NCI-H128 (cell line): ENCODE results near the gene ZNF324B.
"Not testable (repeated sequence)": the region's sequence is repeated elsewhere in the genome, so short reads cannot be mapped to it uniquely, and the experiment has no call there.

ENCODE experiments used
- DNase-seq: peaks from one replicate; lab custom pipeline; 2025; ENCODE audit not compliant: unreplicated experiment; lab: John Stamatoyannopoulos, UW

ZNF324B gene

DNA sequence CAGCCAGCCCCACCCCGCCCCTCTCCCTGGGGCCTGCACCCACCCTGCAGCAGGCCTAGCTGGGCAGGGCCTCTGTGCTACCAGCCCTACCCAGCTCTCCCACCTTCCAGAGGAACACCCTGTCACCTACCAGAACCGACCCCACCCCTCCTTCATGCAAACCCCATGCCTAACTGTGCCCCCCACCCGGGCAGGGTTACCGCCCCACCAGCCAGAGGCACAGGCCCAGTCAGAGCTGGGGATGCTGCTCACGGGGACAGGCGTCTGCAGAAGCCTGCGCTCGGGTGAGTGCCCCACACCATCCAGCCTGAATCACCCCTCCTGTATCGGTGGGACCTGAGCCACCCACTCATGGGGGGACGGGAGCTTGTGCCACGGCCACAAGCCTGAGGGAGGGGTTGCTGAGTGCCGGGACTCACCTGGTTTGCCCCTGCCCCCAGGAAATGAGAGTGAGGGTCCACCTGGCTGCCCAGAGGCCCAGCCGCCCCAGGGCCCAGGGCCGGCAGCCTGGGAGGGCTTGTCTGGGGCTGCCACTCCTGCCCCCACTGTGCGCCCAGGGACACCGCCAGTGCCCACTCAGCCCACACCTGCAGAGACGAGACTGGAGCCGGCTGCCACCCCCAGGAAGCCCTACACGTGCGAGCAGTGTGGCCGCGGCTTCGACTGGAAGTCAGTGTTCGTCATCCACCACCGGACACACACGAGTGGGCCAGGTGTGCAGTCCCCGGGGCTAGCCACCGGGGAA is 28.5 kb downstream of the ZNF324B start:
- no peak for DNase-seq

DNA sequence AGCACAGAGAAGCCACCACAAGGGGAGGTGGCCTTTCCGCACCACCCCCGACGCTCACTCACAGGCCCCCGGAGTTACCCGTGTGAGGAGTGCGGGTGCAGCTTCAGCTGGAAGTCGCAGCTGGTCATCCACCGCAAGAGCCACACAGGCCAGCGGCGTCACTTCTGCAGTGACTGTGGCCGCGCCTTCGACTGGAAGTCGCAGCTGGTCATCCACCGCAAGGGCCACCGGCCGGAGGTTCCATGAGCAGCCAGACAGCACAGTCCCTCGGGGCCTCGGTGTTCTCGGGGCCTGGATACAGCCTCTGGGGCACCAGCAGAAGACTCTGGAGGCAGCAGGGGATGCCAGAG is 29.0 kb downstream of the ZNF324B start:
- no peak for DNase-seq

DNA sequence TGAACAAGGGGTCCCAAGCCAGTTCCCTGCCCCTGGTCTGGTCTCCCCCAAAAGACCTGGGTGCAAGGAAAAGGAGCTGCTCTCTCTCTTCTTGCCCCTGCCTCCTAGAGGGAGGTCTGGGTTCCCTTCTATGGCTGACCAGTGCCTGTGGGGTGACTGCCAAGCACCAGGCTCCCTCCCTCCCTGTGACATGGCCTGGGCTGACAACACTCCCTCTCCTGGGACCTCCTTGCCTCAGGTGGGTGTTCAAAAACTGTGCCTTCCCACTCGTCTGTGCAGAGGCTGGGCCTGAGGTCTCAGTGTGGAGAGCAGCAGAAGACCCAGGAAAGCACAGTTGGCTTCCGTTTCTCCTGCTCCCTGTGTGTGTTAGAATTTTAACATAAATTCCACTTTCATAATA is 29.4 kb downstream of the ZNF324B start:
- no peak for DNase-seq

DNA sequence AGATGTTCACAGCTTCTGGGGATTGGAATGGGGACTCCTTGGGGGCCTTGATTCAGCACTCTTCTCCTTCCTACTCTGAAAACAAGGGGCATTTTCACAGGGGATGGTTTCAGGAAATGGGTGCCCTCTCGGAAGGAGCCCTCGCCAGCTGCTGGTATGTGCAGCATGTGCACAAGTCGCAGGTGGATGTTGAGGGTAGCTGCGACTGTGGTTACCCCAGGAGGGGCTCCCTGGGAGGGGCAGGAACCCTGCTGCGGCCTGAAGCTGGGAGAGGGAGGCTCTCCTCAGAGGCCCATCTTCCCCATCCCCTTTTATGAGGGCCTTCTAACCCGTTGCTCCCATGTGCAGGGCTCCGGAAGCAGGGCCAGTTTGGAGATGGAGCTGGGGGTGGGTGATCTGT is 30.9 kb downstream of the ZNF324B start:
- DNase-seq = no peak

DNA sequence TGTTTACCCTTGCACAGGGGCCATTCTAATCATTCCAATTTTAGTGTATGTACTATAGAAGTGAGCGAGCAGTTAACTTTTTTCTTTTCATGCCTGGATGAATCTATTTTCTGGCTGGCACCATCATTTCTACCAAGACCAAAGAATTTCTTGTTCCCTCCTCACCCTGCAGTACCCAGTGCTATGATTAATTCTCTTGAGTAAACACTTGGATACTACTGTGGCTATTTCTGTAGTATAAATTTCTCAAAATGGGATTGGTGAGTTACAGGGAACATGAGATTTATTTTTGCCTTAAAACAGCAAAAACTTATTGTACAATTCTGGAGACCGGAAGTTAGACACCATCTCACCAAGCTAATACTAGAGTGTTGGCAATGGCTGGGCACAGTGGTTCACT is 32.4 kb downstream of the ZNF324B start:
- no peak for DNase-seq

DNA sequence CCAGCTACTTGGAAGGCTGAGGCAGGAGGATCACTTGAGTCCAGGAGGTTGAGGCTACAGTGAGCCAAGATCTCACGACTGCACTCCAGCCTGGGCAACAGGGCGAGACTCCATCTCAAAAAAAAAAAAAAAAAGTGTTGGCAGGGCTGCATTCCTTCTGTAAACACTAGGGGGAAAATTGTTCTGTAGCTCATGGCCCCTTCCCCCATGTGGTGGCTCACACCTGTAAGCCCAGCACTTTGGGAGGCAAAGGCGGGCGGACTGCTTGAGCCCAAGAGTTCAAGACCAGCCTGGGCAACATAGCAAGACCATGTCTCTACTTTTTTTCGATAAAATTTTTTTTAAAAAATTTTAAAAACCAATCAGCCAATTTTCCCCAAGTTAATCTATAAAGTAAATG is 32.9 kb downstream of the ZNF324B start:
- not testable (repeated sequence) for DNase-seq

DNA sequence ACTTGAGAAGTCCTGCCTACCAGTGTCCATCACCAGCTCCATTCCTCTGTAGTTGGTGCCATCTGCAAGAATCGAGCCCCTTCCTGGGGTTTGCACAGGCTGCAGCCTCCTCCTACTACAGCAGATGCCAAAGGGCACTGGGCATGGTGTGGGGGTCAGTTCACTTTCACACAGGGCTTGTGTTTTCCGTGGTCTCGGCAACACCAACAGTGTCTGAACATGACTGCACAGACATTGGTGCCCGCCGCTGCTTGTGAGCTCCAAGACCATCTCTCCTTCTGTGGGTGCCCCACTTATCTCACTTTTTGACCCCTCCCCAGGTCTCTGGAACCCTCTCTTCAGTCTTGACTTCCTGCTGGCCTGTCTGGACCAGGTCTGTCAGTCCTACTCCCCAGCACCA is 40.0 kb downstream of the ZNF324B start:
- DNase-seq = no peak

DNA sequence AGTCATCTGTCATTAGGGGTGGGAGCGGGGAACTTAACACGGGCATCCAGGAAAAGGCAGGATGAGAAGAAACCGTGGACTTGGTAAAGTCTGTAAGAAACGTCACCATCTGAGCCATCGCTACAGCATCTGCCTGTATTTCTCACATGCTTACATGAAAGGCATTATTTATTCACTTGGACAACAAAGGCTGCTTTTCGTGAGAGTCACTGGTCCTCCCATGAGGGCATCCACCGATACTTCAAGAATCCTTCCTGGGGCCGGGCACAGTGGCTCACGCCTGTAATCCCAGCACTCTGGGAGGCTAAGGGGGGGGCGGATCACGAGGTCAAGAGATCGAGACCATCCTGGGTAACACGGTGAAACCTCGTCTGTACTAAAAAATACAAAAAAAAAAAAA is 40.8 kb downstream of the ZNF324B start:
- no peak for DNase-seq

DNA sequence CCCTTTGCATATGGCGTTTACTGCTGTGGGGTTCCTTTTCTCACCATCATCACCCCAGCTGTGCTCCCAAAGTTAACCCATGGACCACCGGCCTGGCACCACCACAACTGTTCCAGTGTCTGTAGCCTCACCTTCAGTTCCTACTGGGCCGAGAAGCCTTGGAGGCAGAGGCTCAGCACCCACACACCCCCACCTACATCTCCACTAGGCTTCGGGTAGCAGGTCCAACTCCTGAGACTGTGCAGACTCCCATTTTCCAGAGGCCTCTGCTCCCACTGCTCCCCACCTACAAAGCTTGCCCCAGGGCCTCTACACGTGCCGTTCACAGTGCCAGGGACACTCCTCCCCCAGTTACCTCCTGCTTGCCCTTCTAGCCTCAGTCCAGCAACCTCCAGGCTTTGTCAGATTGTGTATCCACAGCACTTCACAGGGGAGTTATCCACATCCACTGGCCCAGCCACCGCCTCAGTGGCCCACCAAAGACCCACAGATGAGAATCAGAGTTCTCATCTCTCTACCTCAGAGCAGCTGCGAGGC is 46.3 kb downstream of the ZNF324B start:
- no peak for DNase-seq

DNA sequence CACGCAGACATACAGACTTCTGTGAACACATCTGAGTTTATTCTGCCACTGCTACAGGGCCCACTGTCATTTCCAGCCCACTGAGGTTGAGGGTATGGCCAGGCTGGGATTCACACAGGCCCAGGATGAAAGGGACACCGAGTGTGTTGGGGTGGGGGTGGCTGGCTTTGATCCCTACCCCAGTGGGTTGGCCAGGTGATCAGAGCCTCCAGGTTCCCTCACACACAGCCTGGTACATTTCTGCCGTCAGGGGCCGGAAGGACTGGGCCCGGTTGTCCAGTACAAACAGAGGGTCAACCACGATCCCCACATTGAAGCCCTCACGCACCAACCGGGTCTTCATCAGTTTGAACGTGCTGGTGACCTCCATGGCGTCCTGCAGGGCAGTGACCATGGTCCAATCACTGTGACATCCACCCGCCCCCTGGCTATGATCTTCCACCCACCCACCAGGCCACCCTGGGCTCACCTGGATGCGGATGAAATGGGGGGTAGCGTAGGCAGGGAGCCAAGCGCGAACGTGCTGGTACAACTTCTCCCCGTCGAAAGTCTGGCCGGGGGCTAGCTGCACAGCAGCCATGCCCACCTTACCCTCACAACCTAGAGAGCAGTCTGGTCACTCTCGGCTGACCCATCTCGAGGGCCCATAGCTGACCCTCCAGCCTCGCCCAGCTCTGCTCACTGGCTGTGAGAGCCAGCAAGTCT is 47.0 kb downstream of the ZNF324B start:
- DNase-seq = no peak

DNA sequence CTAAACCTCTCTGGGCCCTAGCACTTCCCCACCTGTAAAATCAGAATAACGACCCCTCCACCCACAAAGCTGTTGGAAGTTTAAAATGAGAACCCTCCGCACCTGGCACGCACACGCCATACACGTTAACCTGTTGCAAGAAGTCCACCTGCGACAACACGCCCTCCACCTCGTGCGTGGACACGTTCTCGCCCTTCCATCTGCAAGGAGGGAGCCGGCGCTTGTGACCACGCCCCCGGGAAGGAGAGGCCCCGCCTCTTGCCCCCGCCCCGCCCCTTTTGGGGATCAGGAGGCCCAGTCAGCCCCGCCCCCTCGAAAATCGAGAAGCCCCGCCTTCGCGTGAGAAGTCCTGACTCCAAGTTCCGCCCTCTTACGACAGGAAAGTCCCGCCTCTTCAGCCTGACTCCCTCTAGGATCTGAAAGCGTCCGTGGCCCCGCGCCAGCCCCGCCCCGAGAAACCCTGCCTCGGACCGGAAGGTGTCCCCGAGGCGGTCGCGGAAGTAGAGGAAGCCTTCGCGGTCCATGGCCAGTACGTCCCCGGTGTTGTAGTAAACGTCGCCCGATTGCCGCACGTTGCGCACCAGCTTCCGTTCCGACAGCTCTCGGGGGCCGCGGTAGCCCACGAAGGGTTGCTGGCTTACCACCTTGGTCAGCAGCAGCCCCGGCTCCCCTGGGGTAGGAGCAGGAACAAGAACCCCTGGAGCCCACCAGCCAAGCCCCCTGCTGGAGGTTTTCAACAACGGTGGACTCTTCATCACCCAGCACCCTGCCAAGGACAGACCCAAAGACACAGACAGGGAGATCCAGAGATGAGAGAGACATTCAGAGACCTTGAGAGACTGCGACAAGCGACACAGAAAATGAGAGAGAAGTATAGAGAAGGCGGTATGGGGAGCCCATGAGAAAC is 47.9 kb downstream of the ZNF324B start:
- peak; percentile 93 for DNase-seq

DNA sequence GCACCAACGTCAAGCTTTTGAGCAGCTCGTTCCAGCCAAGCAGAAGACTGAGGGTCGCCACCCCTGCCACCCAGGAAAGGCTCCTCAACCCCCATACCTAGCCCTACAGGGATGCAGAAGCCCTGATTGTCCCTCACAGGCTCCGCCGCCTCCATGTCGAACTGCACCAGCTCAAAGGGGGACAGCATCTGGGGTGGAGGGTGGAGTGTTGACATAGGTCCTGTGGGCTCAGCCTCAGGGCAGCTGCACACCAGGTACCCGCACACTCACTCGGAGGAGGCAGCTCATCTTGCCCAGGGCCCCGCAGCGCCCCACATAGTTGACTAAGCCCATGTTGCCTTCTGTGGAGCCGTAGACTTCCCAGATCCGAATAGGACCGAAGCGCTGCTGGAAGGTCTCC is 48.8 kb downstream of the ZNF324B start:
- DNase-seq = no peak
